ENCODE measurements around the gene TSPO. TPM values are rescaled to one million over a fixed set of nuclear protein-coding genes. Genes with fewer than 3 reads are reported as not detected.

The TSPO gene
- total and polyA plus RNA-seq, 2 of the 13 experiments (the other 11 are each of a cell fraction or from before 2014, with no cell fraction given), result 0.46 to 1.4 TPM

DNA sequence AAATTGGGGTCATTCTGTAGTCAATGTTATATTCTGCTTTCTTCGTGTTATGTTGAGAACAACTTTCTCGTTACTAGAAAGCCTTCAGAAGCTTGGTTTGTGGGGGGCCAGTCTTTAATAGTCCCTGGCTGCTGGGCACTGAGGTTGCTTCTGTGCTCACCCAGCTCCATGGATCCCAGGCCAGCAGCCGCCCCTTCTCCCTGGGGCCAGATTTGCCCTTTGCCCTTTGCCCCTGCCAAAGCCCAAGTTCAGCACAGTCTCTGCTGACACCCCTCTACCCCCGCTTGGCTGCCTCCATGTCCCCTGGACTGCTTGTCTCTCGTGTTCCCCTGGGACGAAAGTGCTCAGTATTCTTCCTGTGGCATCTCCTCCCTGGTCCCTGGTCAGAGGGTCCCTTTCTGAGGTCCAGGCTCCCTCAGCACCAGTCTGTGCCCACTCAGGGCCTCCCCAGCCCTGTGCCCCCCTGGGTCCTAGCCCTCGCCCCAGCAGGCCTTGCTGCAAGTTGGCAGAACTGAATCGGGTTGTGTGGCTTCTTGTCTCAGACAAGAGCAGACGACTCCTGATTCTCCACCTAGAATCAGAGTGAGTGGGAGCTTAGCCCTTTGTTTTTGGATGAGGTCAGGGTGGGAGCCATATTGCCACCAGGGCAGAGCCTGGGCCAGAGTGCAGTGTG lies 6.7 kb downstream of the TSPO start:
- no peak for DNase-seq (ENCODE audit: low spot score)
- ATAC-seq, result no peak
- TF ChIP-seq NR2C2 (CRISPR knock-in tag; IDR thresholded peaks at IDR 0.05; ENCODE audit: borderline replicate concordance), result 0 out of 2 replicates have a peak, but pooled peaks have one; percentile 37
- TF ChIP-seq ZMYM3 (CRISPR knock-in tag; IDR thresholded peaks at IDR 0.05), result no peak
- no peak for TF ChIP-seq ZNF17 (CRISPR knock-in tag; IDR thresholded peaks at IDR 0.05)
- TF ChIP-seq, protein P1, sequence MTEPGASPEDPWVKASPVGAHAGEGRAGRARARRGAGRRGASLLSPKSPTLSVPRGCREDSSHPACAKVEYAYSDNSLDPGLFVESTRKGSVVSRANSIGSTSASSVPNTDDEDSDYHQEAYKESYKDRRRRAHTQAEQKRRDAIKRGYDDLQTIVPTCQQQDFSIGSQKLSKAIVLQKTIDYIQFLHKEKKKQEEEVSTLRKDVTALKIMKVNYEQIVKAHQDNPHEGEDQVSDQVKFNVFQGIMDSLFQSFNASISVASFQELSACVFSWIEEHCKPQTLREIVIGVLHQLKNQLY (CRISPR knock-in tag; IDR thresholded peaks at IDR 0.05), result no peak
- TF ChIP-seq RFX5 (IDR thresholded peaks at IDR 0.05; ENCODE audit: low read depth, low read length), result no peak
- no peak for TF ChIP-seq ZNF143 (CRISPR knock-in tag; IDR thresholded peaks at IDR 0.05)
- TF ChIP-seq KDM6A (CRISPR knock-in tag; IDR thresholded peaks at IDR 0.05; ENCODE audit: low read depth), result no peak
- TF ChIP-seq, protein P2, sequence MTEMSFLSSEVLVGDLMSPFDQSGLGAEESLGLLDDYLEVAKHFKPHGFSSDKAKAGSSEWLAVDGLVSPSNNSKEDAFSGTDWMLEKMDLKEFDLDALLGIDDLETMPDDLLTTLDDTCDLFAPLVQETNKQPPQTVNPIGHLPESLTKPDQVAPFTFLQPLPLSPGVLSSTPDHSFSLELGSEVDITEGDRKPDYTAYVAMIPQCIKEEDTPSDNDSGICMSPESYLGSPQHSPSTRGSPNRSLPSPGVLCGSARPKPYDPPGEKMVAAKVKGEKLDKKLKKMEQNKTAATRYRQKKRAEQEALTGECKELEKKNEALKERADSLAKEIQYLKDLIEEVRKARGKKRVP (CRISPR knock-in tag; IDR thresholded peaks at IDR 0.05), result no peak
- TF ChIP-seq, protein P3, sequence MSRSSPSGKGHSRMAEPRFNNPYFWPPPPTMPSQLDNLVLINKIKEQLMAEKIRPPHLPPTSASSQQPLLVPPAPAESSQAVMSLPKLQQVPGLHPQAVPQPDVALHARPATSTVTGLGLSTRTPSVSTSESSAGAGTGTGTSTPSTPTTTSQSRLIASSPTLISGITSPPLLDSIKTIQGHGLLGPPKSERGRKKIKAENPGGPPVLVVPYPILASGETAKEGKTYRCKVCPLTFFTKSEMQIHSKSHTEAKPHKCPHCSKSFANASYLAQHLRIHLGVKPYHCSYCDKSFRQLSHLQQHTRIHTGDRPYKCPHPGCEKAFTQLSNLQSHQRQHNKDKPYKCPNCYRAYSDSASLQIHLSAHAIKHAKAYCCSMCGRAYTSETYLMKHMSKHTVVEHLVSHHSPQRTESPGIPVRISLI (CRISPR knock-in tag; IDR thresholded peaks at IDR 0.05; ENCODE audit: borderline replicate concordance), result no peak
- TF ChIP-seq, protein P4, sequence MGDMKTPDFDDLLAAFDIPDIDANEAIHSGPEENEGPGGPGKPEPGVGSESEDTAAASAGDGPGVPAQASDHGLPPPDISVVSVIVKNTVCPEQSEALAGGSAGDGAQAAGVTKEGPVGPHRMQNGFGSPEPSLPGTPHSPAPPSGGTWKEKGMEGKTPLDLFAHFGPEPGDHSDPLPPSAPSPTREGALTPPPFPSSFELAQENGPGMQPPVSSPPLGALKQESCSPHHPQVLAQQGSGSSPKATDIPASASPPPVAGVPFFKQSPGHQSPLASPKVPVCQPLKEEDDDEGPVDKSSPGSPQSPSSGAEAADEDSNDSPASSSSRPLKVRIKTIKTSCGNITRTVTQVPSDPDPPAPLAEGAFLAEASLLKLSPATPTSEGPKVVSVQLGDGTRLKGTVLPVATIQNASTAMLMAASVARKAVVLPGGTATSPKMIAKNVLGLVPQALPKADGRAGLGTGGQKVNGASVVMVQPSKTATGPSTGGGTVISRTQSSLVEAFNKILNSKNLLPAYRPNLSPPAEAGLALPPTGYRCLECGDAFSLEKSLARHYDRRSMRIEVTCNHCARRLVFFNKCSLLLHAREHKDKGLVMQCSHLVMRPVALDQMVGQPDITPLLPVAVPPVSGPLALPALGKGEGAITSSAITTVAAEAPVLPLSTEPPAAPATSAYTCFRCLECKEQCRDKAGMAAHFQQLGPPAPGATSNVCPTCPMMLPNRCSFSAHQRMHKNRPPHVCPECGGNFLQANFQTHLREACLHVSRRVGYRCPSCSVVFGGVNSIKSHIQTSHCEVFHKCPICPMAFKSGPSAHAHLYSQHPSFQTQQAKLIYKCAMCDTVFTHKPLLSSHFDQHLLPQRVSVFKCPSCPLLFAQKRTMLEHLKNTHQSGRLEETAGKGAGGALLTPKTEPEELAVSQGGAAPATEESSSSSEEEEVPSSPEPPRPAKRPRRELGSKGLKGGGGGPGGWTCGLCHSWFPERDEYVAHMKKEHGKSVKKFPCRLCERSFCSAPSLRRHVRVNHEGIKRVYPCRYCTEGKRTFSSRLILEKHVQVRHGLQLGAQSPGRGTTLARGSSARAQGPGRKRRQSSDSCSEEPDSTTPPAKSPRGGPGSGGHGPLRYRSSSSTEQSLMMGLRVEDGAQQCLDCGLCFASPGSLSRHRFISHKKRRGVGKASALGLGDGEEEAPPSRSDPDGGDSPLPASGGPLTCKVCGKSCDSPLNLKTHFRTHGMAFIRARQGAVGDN (CRISPR knock-in tag; IDR thresholded peaks at IDR 0.05), result peak; percentile 15; the same call in 1 of the 2 replicates
- H4K20me1 ChIP-seq (ENCODE audit: insufficient read depth, low read length), result no peaks in the 10 kb centered on the region
- in situ Hi-C loops (cut with HindIII; ENCODE audit: extremely low pct_ligation_motif_present, low pct_unique_long_range_greater_than_20kb), result no loop called here
- FAIRE-seq, result no peak
- BruUV-seq (replicated peaks), result no TSS peak
- no peak overlapping the region for H3K27ac ChIP-seq (ENCODE audit: extremely low read length, insufficient read depth, low read length)
- ChIA-PET CTCF (ENCODE audit: low intra/inter-chr PET ratio, low total read pairs) (no interaction called here), POLR2A (interaction anchor here (1.6 kb wide), 1 partner anchor 22 kb away, joined by 3 read pairs; no protein-coding TSS in a partner anchor)
- peak overlapping the region; percentile 3 for H3K4me2 ChIP-seq (ENCODE audit: low read depth, low read length)
- WGBS (ENCODE audit: low lambda C conversion rate), result 14% methylated on average over 9 of the region's 9 CpGs
- H2AFZ ChIP-seq (ENCODE audit: low read length), result no peak overlapping the region
- peaks cover 7 to 11% of the 10 kb centered on the region in 2 experiments; a peak in 4 of 5 replicates for H3K27me3 ChIP-seq (ENCODE audit: control insufficient read depth in 1 of 2, insufficient read depth in 2 of 2, low read length in 2 of 2)
- H3K4me3 ChIP-seq (replicated peaks in 1 of 3; ENCODE audit: insufficient read depth in 1 of 3, low read depth in 2 of 3, low read length in 3 of 3), result no peak overlapping the region; a peak in 1 of 6 replicates
- no peaks in the 10 kb centered on the region for H3K9me3 ChIP-seq (ENCODE audit: low read length)
- H3K4me1 ChIP-seq (ENCODE audit: insufficient read depth, low read length), result peaks cover 19% of the 10 kb centered on the region
- no peaks in the 10 kb centered on the region for H3K79me2 ChIP-seq (ENCODE audit: insufficient read depth, low read length)
- no peak overlapping the region for H3K9ac ChIP-seq (ENCODE audit: insufficient read depth, low read depth, low read length)
- no peaks in the 10 kb centered on the region for H3K36me3 ChIP-seq (replicated peaks in 1 of 2; ENCODE audit: control insufficient read depth in 1 of 2, insufficient read depth in 2 of 2, low read length in 2 of 2)
- intact Hi-C loops (cut with micrococcal nuclease; ENCODE audit: unreplicated experiment), result no loop called here

All from HepG2 (cell line).